ENCODE measurements around the gene CLEC5A. TPM values are rescaled to one million over a fixed set of nuclear protein-coding genes. Genes with fewer than 3 reads are reported as not detected.

Gene CLEC5A
- total RNA-seq, 5 donors from 2014 or later (not counting 1 experiment from before 2014, with no cell fraction given), result not detected

DNA sequence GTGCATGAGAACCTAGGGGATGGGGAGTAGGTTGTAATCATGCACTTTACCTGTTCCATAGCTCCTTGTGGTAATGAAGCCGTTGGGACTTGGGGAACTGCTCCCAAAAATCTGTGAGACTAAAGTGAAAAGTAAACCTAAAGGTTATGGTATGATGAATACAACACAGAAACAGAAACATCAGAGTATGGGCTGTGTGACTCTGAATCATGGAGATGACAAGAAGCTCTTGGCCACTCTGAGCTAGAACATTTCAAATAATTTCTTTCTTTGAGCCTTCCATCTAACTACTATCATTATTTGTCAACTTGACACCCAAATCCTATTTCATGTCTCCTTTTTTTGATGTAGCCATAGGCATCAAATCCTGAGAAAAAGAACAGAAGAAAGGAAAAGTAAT, 2.9 kb downstream of the CLEC5A start:
- Mint-ChIP-seq H3K27me3 (peaks cover 0 to 6% of the 10 kb centered on the region in 2 donors), H3K27ac (no peak overlapping the region), H3K4me3 (no peak overlapping the region), H3K36me3 (no peaks in the 10 kb centered on the region), H3K9me3 (peaks cover 20 to 34% (median 21%) of the 10 kb centered on the region in 3 donors), H3K4me1 (no peaks in the 10 kb centered on the region)
- ChIA-PET POLR2A (no interaction called here), CTCF (no interaction called here)
- ATAC-seq (replicated peaks in 1 of 4), result no peak
- H3K4me1 ChIP-seq (ENCODE audit: control insufficient read depth in 1 of 2, extremely low read depth in 1 of 2, insufficient read depth in 2 of 2, low read length in 2 of 2), result no peaks in the 10 kb centered on the region
- H3K4me3 ChIP-seq (ENCODE audit: control insufficient read depth in 1 of 2, extremely low read depth in 1 of 2, low read length in 1 of 2), result no peak overlapping the region
- WGBS (ENCODE audit: insufficient coverage), result no CpG with 5 or more reads among the region's 1 CpG
- no peaks in the 10 kb centered on the region for H3K9me3 ChIP-seq
- H3K27ac ChIP-seq (ENCODE audit: low read length), result no peak overlapping the region
- DNase-seq, result no peak
- H3K27me3 ChIP-seq (replicated peaks in 1 of 2; ENCODE audit: control insufficient read depth in 2 of 2, extremely low read depth in 1 of 2, insufficient read depth in 2 of 2, low read length in 1 of 2), result no peaks in the 10 kb centered on the region
- no peaks in the 10 kb centered on the region for H3K36me3 ChIP-seq (ENCODE audit: control insufficient read depth in 2 of 2, extremely low read depth in 1 of 2, insufficient read depth in 1 of 2, low read length in 1 of 2)

DNA sequence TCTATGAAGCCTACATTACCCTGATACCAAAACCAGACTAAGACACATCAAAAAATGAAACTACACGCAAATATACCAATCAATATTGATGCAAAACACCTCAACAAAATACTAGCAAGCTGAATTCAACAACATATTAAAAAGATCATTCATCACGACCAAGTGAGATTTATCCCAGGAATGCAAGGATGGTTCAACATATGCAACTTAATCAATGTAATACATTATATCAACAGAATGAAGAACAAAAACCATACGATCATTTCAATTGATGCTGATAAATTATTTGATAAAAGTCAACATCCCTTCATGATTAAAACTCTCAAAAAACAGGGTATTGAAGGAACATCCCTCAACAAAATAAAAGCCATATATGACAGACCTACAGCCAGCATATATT, 5.7 kb downstream of the CLEC5A start:
- Mint-ChIP-seq H3K4me1 (no peaks in the 10 kb centered on the region), H3K36me3 (no peaks in the 10 kb centered on the region), H3K27ac (no peak overlapping the region), H3K4me3 (no peak overlapping the region), H3K9me3 (peaks cover 21 to 39% (median 25%) of the 10 kb centered on the region in 3 donors), H3K27me3 (peaks cover 0 to 9% of the 10 kb centered on the region in 2 donors)
- no peak overlapping the region for H3K27ac ChIP-seq (ENCODE audit: low read length)
- POLR2A ChIA-PET, result no interaction called here
- DNase-seq (no peak), ATAC-seq (replicated peaks in 1 of 4) (no peak)
- WGBS (ENCODE audit: insufficient coverage), result 100% methylated on average over 1 of the region's 3 CpGs
- no peaks in the 10 kb centered on the region for H3K4me1 ChIP-seq (ENCODE audit: control insufficient read depth in 1 of 2, extremely low read depth in 1 of 2, insufficient read depth in 2 of 2, low read length in 2 of 2)
- peaks cover 0 to 5% of the 10 kb centered on the region in 2 experiments for H3K27me3 ChIP-seq (replicated peaks in 1 of 2; ENCODE audit: control insufficient read depth in 2 of 2, extremely low read depth in 1 of 2, insufficient read depth in 2 of 2, low read length in 1 of 2)
- CTCF ChIA-PET, result no interaction called here
- no peaks in the 10 kb centered on the region for H3K9me3 ChIP-seq
- H3K36me3 ChIP-seq (ENCODE audit: control insufficient read depth in 2 of 2, extremely low read depth in 1 of 2, insufficient read depth in 1 of 2, low read length in 1 of 2), result no peaks in the 10 kb centered on the region
- H3K4me3 ChIP-seq (ENCODE audit: control insufficient read depth in 1 of 2, extremely low read depth in 1 of 2, low read length in 1 of 2), result no peak overlapping the region

DNA sequence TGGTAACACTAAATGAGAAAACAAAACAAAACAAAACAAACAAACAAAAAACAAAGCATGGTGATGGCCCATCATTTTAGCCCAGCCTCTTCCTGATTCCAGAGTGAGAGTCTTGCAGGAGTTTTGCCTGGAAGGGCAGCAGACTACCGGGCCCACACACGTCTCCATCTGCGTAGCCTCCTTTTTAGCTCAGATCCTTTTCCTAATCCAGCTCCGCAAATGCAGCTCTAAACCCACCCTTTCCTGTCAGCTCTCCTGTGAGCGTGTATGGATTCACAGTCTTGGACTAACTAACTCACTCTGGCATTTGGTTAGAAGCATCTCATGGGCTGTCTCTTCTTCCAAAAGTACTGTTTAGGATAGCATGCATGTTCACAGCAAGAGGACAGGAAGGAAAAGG, 16.6 kb downstream of the CLEC5A start:
- Mint-ChIP-seq H3K4me3 (no peak overlapping the region), H3K36me3 (peaks cover 4% of the 10 kb centered on the region), H3K27ac (no peak overlapping the region), H3K27me3 (peaks cover 3 to 7% of the 10 kb centered on the region in 2 donors), H3K4me1 (no peaks in the 10 kb centered on the region), H3K9me3 (peaks cover 3 to 10% (median 6%) of the 10 kb centered on the region in 3 donors)
- no peak overlapping the region for H3K4me3 ChIP-seq (ENCODE audit: control insufficient read depth in 1 of 2, extremely low read depth in 1 of 2, low read length in 1 of 2)
- WGBS (ENCODE audit: insufficient coverage), result 90% methylated on average over 4 of the region's 5 CpGs
- no peak overlapping the region for H3K27ac ChIP-seq (ENCODE audit: low read length)
- H3K9me3 ChIP-seq, result no peaks in the 10 kb centered on the region
- no peak for ATAC-seq (replicated peaks in 1 of 4)
- H3K27me3 ChIP-seq (replicated peaks in 1 of 2; ENCODE audit: control insufficient read depth in 2 of 2, extremely low read depth in 1 of 2, insufficient read depth in 2 of 2, low read length in 1 of 2), result no peaks in the 10 kb centered on the region
- no peaks in the 10 kb centered on the region for H3K4me1 ChIP-seq (ENCODE audit: control insufficient read depth in 1 of 2, extremely low read depth in 1 of 2, insufficient read depth in 2 of 2, low read length in 2 of 2)
- DNase-seq, result no peak
- CTCF ChIA-PET, result no interaction called here
- POLR2A ChIA-PET, result no interaction called here
- no peaks in the 10 kb centered on the region for H3K36me3 ChIP-seq (ENCODE audit: control insufficient read depth in 2 of 2, extremely low read depth in 1 of 2, insufficient read depth in 1 of 2, low read length in 1 of 2)

DNA sequence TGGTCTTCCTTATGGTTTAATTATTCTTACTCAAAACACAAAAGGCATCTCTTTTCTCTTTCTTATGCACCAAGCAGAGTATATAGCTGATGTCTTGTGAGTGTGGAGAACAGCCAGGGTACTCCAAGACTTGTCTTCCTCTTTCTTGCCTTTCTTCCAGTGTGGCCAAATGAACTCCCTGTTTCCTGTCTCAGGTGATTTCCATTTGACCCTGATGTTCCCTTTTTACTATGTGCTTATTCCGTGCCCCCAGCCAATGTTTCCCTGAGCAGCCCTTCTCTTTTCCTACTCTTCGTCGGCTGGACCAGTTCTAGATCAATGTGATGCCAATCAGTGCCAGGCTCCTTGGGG, 18.0 kb downstream of the CLEC5A start:
- no peak overlapping the region for H3K27ac ChIP-seq (ENCODE audit: low read length)
- Mint-ChIP-seq H3K27me3 (peaks cover 3 to 7% of the 10 kb centered on the region in 2 donors), H3K4me3 (no peak overlapping the region), H3K9me3 (peaks cover 3 to 10% (median 6%) of the 10 kb centered on the region in 3 donors), H3K36me3 (peaks cover 4% of the 10 kb centered on the region), H3K27ac (no peak overlapping the region), H3K4me1 (no peaks in the 10 kb centered on the region)
- ATAC-seq (replicated peaks in 1 of 4) (no peak), DNase-seq (no peak)
- no peaks in the 10 kb centered on the region for H3K4me1 ChIP-seq (ENCODE audit: control insufficient read depth in 1 of 2, extremely low read depth in 1 of 2, insufficient read depth in 2 of 2, low read length in 2 of 2)
- H3K36me3 ChIP-seq (ENCODE audit: control insufficient read depth in 2 of 2, extremely low read depth in 1 of 2, insufficient read depth in 1 of 2, low read length in 1 of 2), result no peaks in the 10 kb centered on the region
- ChIA-PET CTCF (no interaction called here), POLR2A (no interaction called here)
- no peaks in the 10 kb centered on the region for H3K27me3 ChIP-seq (replicated peaks in 1 of 2; ENCODE audit: control insufficient read depth in 2 of 2, extremely low read depth in 1 of 2, insufficient read depth in 2 of 2, low read length in 1 of 2)
- H3K4me3 ChIP-seq (ENCODE audit: control insufficient read depth in 1 of 2, extremely low read depth in 1 of 2, low read length in 1 of 2), result no peak overlapping the region
- no CpG with 5 or more reads among the region's 3 CpGs for WGBS (ENCODE audit: insufficient coverage)
- H3K9me3 ChIP-seq, result no peaks in the 10 kb centered on the region

DNA sequence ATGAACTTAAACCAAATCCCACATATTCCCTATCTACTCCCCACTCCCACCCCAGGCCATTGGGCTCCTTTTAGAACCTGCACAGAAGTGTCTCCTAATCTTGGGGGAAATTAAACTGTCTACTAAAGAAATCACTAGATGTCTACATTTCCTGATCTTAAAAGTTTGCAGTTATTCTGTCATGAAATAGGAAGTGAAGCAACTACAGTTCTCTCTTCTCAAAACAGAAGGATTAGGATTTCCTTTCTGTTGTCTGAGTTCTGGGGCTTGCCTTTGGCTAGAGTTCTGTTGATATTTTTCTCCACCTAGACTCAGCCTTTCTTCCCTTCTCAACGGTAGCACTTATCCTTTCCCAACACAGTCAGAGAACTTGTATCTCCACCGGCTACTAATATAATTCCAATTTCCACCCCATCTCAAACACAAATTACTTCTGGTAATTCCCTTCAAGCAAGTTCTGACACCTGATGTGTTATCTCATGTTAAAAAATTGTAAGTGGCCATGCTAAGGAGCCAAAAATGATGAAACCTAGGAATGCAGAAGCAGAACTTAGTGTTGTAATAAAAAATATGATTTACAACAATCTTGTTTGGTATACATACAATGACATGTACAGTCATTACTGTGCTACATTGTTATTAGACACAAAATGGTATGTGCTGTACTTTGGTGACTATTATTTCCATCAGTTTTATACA, 18.5 kb downstream of the CLEC5A start:
- no peak for DNase-seq
- peaks cover 3 to 10% (median 6%) of the 10 kb centered on the region in 3 donors for H3K9me3 Mint-ChIP-seq
- Histone ChIP-seq H3K4me1 (ENCODE audit: control insufficient read depth in 1 of 2, extremely low read depth in 1 of 2, insufficient read depth in 2 of 2, low read length in 2 of 2) (no peaks in the 10 kb centered on the region), H3K9me3 (no peaks in the 10 kb centered on the region), H3K4me3 (ENCODE audit: control insufficient read depth in 1 of 2, extremely low read depth in 1 of 2, low read length in 1 of 2) (no peak overlapping the region), H3K27ac (ENCODE audit: low read length) (no peak overlapping the region), H3K36me3 (ENCODE audit: control insufficient read depth in 2 of 2, extremely low read depth in 1 of 2, insufficient read depth in 1 of 2, low read length in 1 of 2) (no peaks in the 10 kb centered on the region), H3K27me3 (replicated peaks in 1 of 2; ENCODE audit: control insufficient read depth in 2 of 2, extremely low read depth in 1 of 2, insufficient read depth in 2 of 2, low read length in 1 of 2) (no peaks in the 10 kb centered on the region)
- H3K27ac Mint-ChIP-seq, result no peak overlapping the region
- ChIA-PET POLR2A (no interaction called here), CTCF (no interaction called here)
- H3K4me1 Mint-ChIP-seq, result no peaks in the 10 kb centered on the region
- no CpG with 5 or more reads among the region's 2 CpGs for WGBS (ENCODE audit: insufficient coverage)
- no peak overlapping the region for H3K4me3 Mint-ChIP-seq
- peaks cover 4% of the 10 kb centered on the region for H3K36me3 Mint-ChIP-seq
- no peak for ATAC-seq (replicated peaks in 1 of 4)
- peaks cover 3 to 7% of the 10 kb centered on the region in 2 donors for H3K27me3 Mint-ChIP-seq

DNA sequence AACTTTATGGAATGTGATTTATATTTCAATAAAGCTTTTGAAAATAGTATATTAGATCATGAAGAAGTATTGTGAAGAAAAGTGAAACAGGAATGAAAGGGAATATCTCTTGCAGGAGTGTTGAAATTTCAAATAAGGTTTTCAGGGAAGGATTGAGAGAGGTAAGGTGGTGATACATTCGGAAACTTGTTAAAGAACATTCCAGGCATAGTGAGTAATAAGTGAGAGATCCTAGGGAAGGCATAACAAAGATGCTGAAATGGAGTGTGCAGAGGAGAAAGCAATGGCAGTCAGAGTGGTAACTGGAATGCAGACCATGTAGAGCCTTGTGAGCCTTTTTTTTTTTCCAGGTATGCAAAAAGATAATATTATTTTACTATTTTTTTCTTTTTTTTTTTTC, 26.5 kb downstream of the CLEC5A start:
- Mint-ChIP-seq H3K27ac (no peak overlapping the region), H3K9me3 (peaks cover 0 to 4% (median 0%) of the 10 kb centered on the region in 3 donors), H3K4me1 (no peaks in the 10 kb centered on the region), H3K4me3 (no peak overlapping the region), H3K27me3 (peaks cover 0 to 8% of the 10 kb centered on the region in 2 donors), H3K36me3 (no peaks in the 10 kb centered on the region)
- no peak overlapping the region for H3K27ac ChIP-seq (ENCODE audit: low read length)
- peaks cover 0 to 3% of the 10 kb centered on the region in 2 experiments for H3K27me3 ChIP-seq (replicated peaks in 1 of 2; ENCODE audit: control insufficient read depth in 2 of 2, extremely low read depth in 1 of 2, insufficient read depth in 2 of 2, low read length in 1 of 2)
- H3K4me3 ChIP-seq (ENCODE audit: control insufficient read depth in 1 of 2, extremely low read depth in 1 of 2, low read length in 1 of 2), result no peak overlapping the region
- H3K36me3 ChIP-seq (ENCODE audit: control insufficient read depth in 2 of 2, extremely low read depth in 1 of 2, insufficient read depth in 1 of 2, low read length in 1 of 2), result no peaks in the 10 kb centered on the region
- no peaks in the 10 kb centered on the region for H3K4me1 ChIP-seq (ENCODE audit: control insufficient read depth in 1 of 2, extremely low read depth in 1 of 2, insufficient read depth in 2 of 2, low read length in 2 of 2)
- ChIA-PET CTCF (no interaction called here), POLR2A (no interaction called here)
- H3K9me3 ChIP-seq, result no peaks in the 10 kb centered on the region
- DNase-seq, result no peak
- 20% methylated on average over 1 of the region's 1 CpG for WGBS (ENCODE audit: insufficient coverage)
- ATAC-seq (replicated peaks in 1 of 4), result no peak

DNA sequence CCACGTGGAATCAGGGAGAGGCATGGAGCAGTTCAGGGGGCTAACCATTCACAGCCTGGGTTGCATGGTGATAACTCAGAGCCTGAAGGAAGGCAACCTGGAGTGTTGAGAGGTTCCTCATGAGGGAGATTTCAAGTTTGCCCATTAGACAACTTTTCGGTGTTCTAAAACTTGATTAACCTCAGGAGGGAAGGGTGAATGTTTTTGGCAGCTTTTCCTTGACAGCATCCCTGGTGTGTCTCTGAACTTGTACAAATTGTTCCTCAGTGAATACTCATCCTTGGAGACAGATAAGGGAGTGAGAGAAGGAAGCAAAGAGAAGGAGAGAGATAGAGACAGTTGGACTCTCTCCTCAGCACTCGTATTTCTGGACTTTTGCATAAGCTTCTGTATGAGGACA, 30.7 kb downstream of the CLEC5A start, which contains the start of gene OR9A4:
Gene OR9A4 (plus strand): TSS at position 301 of the 400 bp plus-strand sequence. CDS start 2,477 bp downstream, outside the sequence.
- DNase-seq (no peak), ATAC-seq (replicated peaks in 1 of 4) (no peak)
- Histone ChIP-seq H3K4me3 (ENCODE audit: control insufficient read depth in 1 of 2, extremely low read depth in 1 of 2, low read length in 1 of 2) (no peak within 1 kb of the TSS), H3K36me3 (ENCODE audit: control insufficient read depth in 2 of 2, extremely low read depth in 1 of 2, insufficient read depth in 1 of 2, low read length in 1 of 2) (no peaks in the 10 kb centered on the region), H3K27ac (ENCODE audit: low read length) (no peak within 1 kb of the TSS), H3K4me1 (ENCODE audit: control insufficient read depth in 1 of 2, extremely low read depth in 1 of 2, insufficient read depth in 2 of 2, low read length in 2 of 2) (no peaks in the 10 kb centered on the region), H3K9me3 (no peaks in the 10 kb centered on the region), H3K27me3 (replicated peaks in 1 of 2; ENCODE audit: control insufficient read depth in 2 of 2, extremely low read depth in 1 of 2, insufficient read depth in 2 of 2, low read length in 1 of 2) (peaks cover 0 to 3% of the 10 kb centered on the region in 2 experiments)
- POLR2A ChIA-PET, result no interaction called here
- Mint-ChIP-seq H3K36me3 (no peaks in the 10 kb centered on the region), H3K27me3 (peaks cover 0 to 12% of the 10 kb centered on the region in 2 donors), H3K27ac (no peak within 1 kb of the TSS), H3K9me3 (peaks cover 0 to 4% (median 0%) of the 10 kb centered on the region in 3 donors), H3K4me3 (no peak within 1 kb of the TSS), H3K4me1 (no peaks in the 10 kb centered on the region)
- 40% methylated on average over 1 of the region's 3 CpGs for WGBS (ENCODE audit: insufficient coverage)
- CTCF ChIA-PET, result no interaction called here
